ENCODE measurements around the gene FGF3. TPM values are rescaled to one million over a fixed set of nuclear protein-coding genes. Genes with fewer than 3 reads are reported as not detected.

Gene FGF3
- total RNA-seq, 4 donors from 2014 or later: not detected

- Histone ChIP-seq H3K27me3 (peaks cover 0 to 4% (median 4%) of the 10 kb centered on the region in 3 donors), H3K4me1 (no peaks in the 10 kb centered on the region), H3K9me3 (no peaks in the 10 kb centered on the region), H3K27ac (no peak overlapping the region), H3K4me3 (no peak overlapping the region), H3K36me3 (no peaks in the 10 kb centered on the region)
- TF ChIP-seq POLR2A (IDR thresholded peaks at IDR 0.05) (no peak), CTCF (IDR thresholded peaks at IDR 0.05 in 4 of 5, conservative IDR thresholded peaks at IDR 0.05 in 1 of 5) (no peak)
- no peak for ATAC-seq
- intact Hi-C loops (cut with DNase I; ENCODE audit: low total_unique reads): no loop called here
- DNase-seq: no peak
- in situ Hi-C loops (cut with MboI; ENCODE audit: low sequenced_read_pairs in 4 of 4): no loop called here
Observed at GRCh38 chr11:69841170-69841858, 22.1 kb upstream of the FGF3 start.

GRCh38 chr11:69840371-69841169 lies 21.4 kb upstream of the FGF3 start:
- in situ Hi-C loops (cut with MboI; ENCODE audit: low sequenced_read_pairs in 4 of 4): no loop called here
- Histone ChIP-seq H3K27me3 (peaks cover 0 to 4% (median 4%) of the 10 kb centered on the region in 3 donors), H3K27ac (no peak overlapping the region), H3K4me1 (no peaks in the 10 kb centered on the region), H3K9me3 (no peaks in the 10 kb centered on the region), H3K4me3 (no peak overlapping the region), H3K36me3 (no peaks in the 10 kb centered on the region)
- intact Hi-C loops (cut with DNase I; ENCODE audit: low total_unique reads): no loop called here
- no peak for TF ChIP-seq POLR2A (IDR thresholded peaks at IDR 0.05)
- ATAC-seq (no peak), DNase-seq (no peak)

GRCh38 chr11:69839516-69839915 lies 20.3 kb upstream of the FGF3 start:
- no peak for DNase-seq
- intact Hi-C loops (cut with DNase I; ENCODE audit: low total_unique reads) (no loop called here), in situ Hi-C loops (cut with MboI; ENCODE audit: low sequenced_read_pairs in 4 of 4) (no loop called here)
- Histone ChIP-seq H3K36me3 (no peaks in the 10 kb centered on the region), H3K9me3 (no peaks in the 10 kb centered on the region), H3K4me1 (no peaks in the 10 kb centered on the region), H3K27me3 (peaks cover 4 to 9% (median 9%) of the 10 kb centered on the region in 3 donors), H3K27ac (no peak overlapping the region), H3K4me3 (no peak overlapping the region)
- ATAC-seq: no peak
- TF ChIP-seq CTCF (IDR thresholded peaks at IDR 0.05 in 4 of 5, conservative IDR thresholded peaks at IDR 0.05 in 1 of 5) (no peak), POLR2A (IDR thresholded peaks at IDR 0.05) (no peak)

- in situ Hi-C loops (cut with MboI; ENCODE audit: low sequenced_read_pairs in 4 of 4) (no loop called here), intact Hi-C loops (cut with DNase I; ENCODE audit: low total_unique reads) (no loop called here)
- no peak for TF ChIP-seq POLR2A (IDR thresholded peaks at IDR 0.05)
- TF ChIP-seq CTCF (IDR thresholded peaks at IDR 0.05 in 4 of 5, conservative IDR thresholded peaks at IDR 0.05 in 1 of 5): no peak
- H3K4me1 ChIP-seq: no peaks in the 10 kb centered on the region
- DNase-seq (no peak), ATAC-seq (no peak)
- peaks cover 4 to 22% (median 14%) of the 10 kb centered on the region in 3 donors for H3K27me3 ChIP-seq
- H3K4me3 ChIP-seq: no peak overlapping the region
- H3K36me3 ChIP-seq: no peaks in the 10 kb centered on the region
- no peaks in the 10 kb centered on the region for H3K9me3 ChIP-seq
- H3K27ac ChIP-seq: no peak overlapping the region
Observed at GRCh38 chr11:69837791-69838190, 18.6 kb upstream of the FGF3 start.

- Histone ChIP-seq H3K4me3 (no peak overlapping the region), H3K27ac (no peak overlapping the region), H3K9me3 (no peaks in the 10 kb centered on the region), H3K4me1 (no peaks in the 10 kb centered on the region), H3K36me3 (no peaks in the 10 kb centered on the region), H3K27me3 (peaks cover 4 to 27% (median 14%) of the 10 kb centered on the region in 3 donors)
- in situ Hi-C loops (cut with MboI; ENCODE audit: low sequenced_read_pairs in 4 of 4): no loop called here
- intact Hi-C loops (cut with DNase I; ENCODE audit: low total_unique reads): no loop called here
- DNase-seq (no peak), ATAC-seq (no peak)
- TF ChIP-seq CTCF (IDR thresholded peaks at IDR 0.05 in 4 of 5, conservative IDR thresholded peaks at IDR 0.05 in 1 of 5) (no peak), POLR2A (IDR thresholded peaks at IDR 0.05) (no peak)
Observed at GRCh38 chr11:69836401-69836800, 17.2 kb upstream of the FGF3 start.

All from gastrocnemius medialis (tissue), 4 donors.